SK-N-SH treated with all-trans-retinoic acid at 6 μM for 48 hours (cell line): ENCODE measurements around the gene PID1.
"Not testable (repeated sequence)": the region's sequence is repeated elsewhere in the genome, so short reads cannot be mapped to it uniquely, and the experiment has no call there.

ENCODE experiments used
- ATAC-seq: fragments of 200-7000 bp; cut with Tn5 transposase; 3 replicates; pipeline ENCODE4 v1.9.1; 2020; ENCODE audit warnings: mild to moderate bottlenecking, moderate library complexity
- ARNTL ChIP-seq: fragments of 450-650 bp; formaldehyde crosslinking; IDR thresholded peaks from 2 replicates; pipeline ENCODE4 v1.5.0; 2020; ENCODE audit warnings: low read depth, mild to moderate bottlenecking, moderate library complexity, borderline replicate concordance
- BACH2 ChIP-seq: fragments of 250-450 bp; sonication (Bioruptor Pico); IDR thresholded peaks from 2 replicates; pipeline ENCODE4 v1.9.0; 2021; ENCODE audit warnings: mild to moderate bottlenecking, borderline replicate concordance
- CREB5 ChIP-seq: fragments of 250-450 bp; sonication (Bioruptor Pico); IDR thresholded peaks from 2 replicates; pipeline ENCODE4 v1.5.1; 2020; ENCODE audit warnings: low read depth, mild to moderate bottlenecking, moderate library complexity
- CSDC2 ChIP-seq: fragments of 250-450 bp; sonication (Bioruptor Pico); IDR thresholded peaks from 2 replicates; pipeline ENCODE4 v1.5.0; 2020; ENCODE audit warnings: mild to moderate bottlenecking, moderate library complexity
- ESRRG ChIP-seq: fragments of 250-450 bp; sonication (Bioruptor Pico); IDR thresholded peaks from 2 replicates; pipeline ENCODE4 v1.6.1; 2021; ENCODE audit warnings: mild to moderate bottlenecking
- ISL1 ChIP-seq: fragments of 250-450 bp; sonication (Bioruptor Pico); IDR thresholded peaks from 2 replicates; pipeline ENCODE4 v2.1.2; 2022; ENCODE audit warnings: mild to moderate bottlenecking, moderate library complexity
- OSR1 ChIP-seq: fragments of 250-450 bp; sonication (Bioruptor Pico); IDR thresholded peaks from 2 replicates; pipeline ENCODE4 v1.8.0; 2022; ENCODE audit warnings: moderate library complexity, mild to moderate bottlenecking, inconsistent platforms
- PATZ1 ChIP-seq: fragments of 250-450 bp; sonication (Bioruptor Pico); IDR thresholded peaks from 2 replicates; pipeline ENCODE4 v1.8.0; 2020; ENCODE audit warnings: mild to moderate bottlenecking, moderate library complexity, borderline replicate concordance
- POU6F1 ChIP-seq: fragments of 250-450 bp; sonication (Bioruptor Pico); IDR thresholded peaks from 2 replicates; pipeline ENCODE4 v1.8.0; 2021; ENCODE audit warnings: low read depth, mild to moderate bottlenecking, moderate library complexity, borderline replicate concordance
- PPARA ChIP-seq: fragments of 250-450 bp; sonication (Bioruptor Pico); IDR thresholded peaks from 2 replicates; pipeline ENCODE4 v1.5.0; 2020; ENCODE audit warnings: mild to moderate bottlenecking, borderline replicate concordance
- SNAI2 ChIP-seq: fragments of 250-450 bp; sonication (Bioruptor Pico); IDR thresholded peaks from 2 replicates; pipeline ENCODE4 v1.5.0; 2020; ENCODE audit warnings: mild to moderate bottlenecking, moderate library complexity
- TCF4 ChIP-seq: fragments of 250-450 bp; sonication (Bioruptor Pico); IDR thresholded peaks from 2 replicates; pipeline ENCODE4 v1.8.0; 2021; ENCODE audit warnings: mild to moderate bottlenecking, moderate library complexity, borderline replicate concordance
- TOX ChIP-seq: fragments of 250-450 bp; sonication (Bioruptor Pico); IDR thresholded peaks from 2 replicates; pipeline ENCODE4 v1.8.0; 2021; ENCODE audit warnings: mild to moderate bottlenecking, moderate library complexity, borderline replicate concordance
- TSHZ2 ChIP-seq: fragments of 250-450 bp; sonication (Bioruptor Pico); IDR thresholded peaks from 2 replicates; pipeline ENCODE4 v1.5.0; 2020; ENCODE audit warnings: mild to moderate bottlenecking, moderate library complexity
- ZC3H10 ChIP-seq: fragments of 250-450 bp; sonication (Bioruptor Pico); IDR thresholded peaks from 2 replicates; pipeline ENCODE4 v1.5.1; 2021; ENCODE audit warnings: mild to moderate bottlenecking, moderate library complexity
- ZFP3 ChIP-seq: fragments of 250-450 bp; sonication (Bioruptor Pico); IDR thresholded peaks from 2 replicates; pipeline ENCODE4 v1.5.0; 2020; ENCODE audit warnings: mild to moderate bottlenecking, moderate library complexity
- ZNF565 ChIP-seq: fragments of 450-650 bp; formaldehyde crosslinking; conservative IDR thresholded peaks from 2 replicates; pipeline ENCODE4 v1.5.0; 2020; ENCODE audit warnings: low read depth, mild to moderate bottlenecking, moderate library complexity
- ZNF70 ChIP-seq: fragments of 450-650 bp; formaldehyde crosslinking; IDR thresholded peaks from 2 replicates; pipeline ENCODE4 v1.5.0; 2020; ENCODE audit warnings: mild to moderate bottlenecking, moderate library complexity
- ZNF8 ChIP-seq: fragments of 450-650 bp; formaldehyde crosslinking; IDR thresholded peaks from 2 replicates; pipeline ENCODE4 v1.5.0; 2020; ENCODE audit warnings: mild to moderate bottlenecking, moderate library complexity

PID1 gene

GRCh38 chr2:229083606-229084340 is 187.3 kb downstream of the PID1 start:
- TF ChIP-seq ARNTL (CRISPR knock-in tag), result no peak
- no peak for TF ChIP-seq PATZ1 (CRISPR knock-in tag)
- no peak for TF ChIP-seq ZNF70 (CRISPR knock-in tag)
- no peak for TF ChIP-seq ZFP3 (CRISPR knock-in tag)
- no peak for TF ChIP-seq OSR1
- TF ChIP-seq POU6F1 (CRISPR knock-in tag), result no peak
- no peak for TF ChIP-seq ZNF565 (CRISPR knock-in tag)
- no peak for TF ChIP-seq ESRRG (CRISPR knock-in tag)
- TF ChIP-seq TSHZ2 (CRISPR knock-in tag), result no peak
- TF ChIP-seq TCF4 (CRISPR knock-in tag), result no peak
- no peak for TF ChIP-seq ZC3H10
- no peak for TF ChIP-seq TOX (CRISPR knock-in tag)
- TF ChIP-seq PPARA (CRISPR knock-in tag), result no peak
- no peak for TF ChIP-seq CSDC2 (CRISPR knock-in tag)
- TF ChIP-seq BACH2 (CRISPR knock-in tag), result no peak
- no peak for ATAC-seq

GRCh38 chr2:229081411-229081810 is 189.7 kb downstream of the PID1 start:
- no peak for ATAC-seq
- TF ChIP-seq PATZ1 (CRISPR knock-in tag) (no peak), ZNF70 (CRISPR knock-in tag) (no peak), SNAI2 (CRISPR knock-in tag) (no peak), ZFP3 (CRISPR knock-in tag) (no peak)

GRCh38 chr2:229080172-229080571 is 190.9 kb downstream of the PID1 start:
- ATAC-seq, result no peak
- TF ChIP-seq ARNTL (CRISPR knock-in tag) (no peak), ZC3H10 (no peak), TOX (CRISPR knock-in tag) (no peak), POU6F1 (CRISPR knock-in tag) (no peak), ZNF70 (CRISPR knock-in tag) (no peak), ISL1 (CRISPR knock-in tag) (no peak), CREB5 (no peak), ZNF8 (no peak), ZNF565 (CRISPR knock-in tag) (no peak)
- TF ChIP-seq, all 23 proteins: peak for 0

- ATAC-seq, result not testable (repeated sequence)
Measured at GRCh38 chr2:229076886-229077285, 194.2 kb downstream of the PID1 start.
